Mucosa of stomach (tissue), 1 donor: ENCODE measurements around the gene GFOD2.

Experiments used
- H3K27me3 ChIP-seq: one replicate; pipeline ENCODE4 v1.7.0; 2013; ENCODE audit warnings: mild to moderate bottlenecking, low read length; ENCODE audit not compliant: control insufficient read depth, insufficient read depth
- H3K36me3 ChIP-seq: one replicate; pipeline ENCODE4 v1.7.0; 2013; ENCODE audit warnings: low read length; ENCODE audit not compliant: control insufficient read depth, insufficient read depth
- H3K4me1 ChIP-seq: one replicate; pipeline ENCODE4 v1.7.0; 2013; ENCODE audit warnings: mild to moderate bottlenecking, low read length; ENCODE audit not compliant: control insufficient read depth, insufficient read depth
- H3K4me3 ChIP-seq: one replicate; pipeline ENCODE4 v1.7.0; 2013; ENCODE audit warnings: low read length
- H3K9ac ChIP-seq: one replicate; pipeline ENCODE4 v1.7.0; 2013; ENCODE audit warnings: mild to moderate bottlenecking, low read length, moderate library complexity
- H3K9me3 ChIP-seq: one replicate; pipeline ENCODE4 v1.7.0; 2013; ENCODE audit warnings: mild to moderate bottlenecking, low read length, moderate library complexity; ENCODE audit not compliant: control insufficient read depth
- donor health status: Pancreatic carcinoma.

The GFOD2 gene

DNA sequence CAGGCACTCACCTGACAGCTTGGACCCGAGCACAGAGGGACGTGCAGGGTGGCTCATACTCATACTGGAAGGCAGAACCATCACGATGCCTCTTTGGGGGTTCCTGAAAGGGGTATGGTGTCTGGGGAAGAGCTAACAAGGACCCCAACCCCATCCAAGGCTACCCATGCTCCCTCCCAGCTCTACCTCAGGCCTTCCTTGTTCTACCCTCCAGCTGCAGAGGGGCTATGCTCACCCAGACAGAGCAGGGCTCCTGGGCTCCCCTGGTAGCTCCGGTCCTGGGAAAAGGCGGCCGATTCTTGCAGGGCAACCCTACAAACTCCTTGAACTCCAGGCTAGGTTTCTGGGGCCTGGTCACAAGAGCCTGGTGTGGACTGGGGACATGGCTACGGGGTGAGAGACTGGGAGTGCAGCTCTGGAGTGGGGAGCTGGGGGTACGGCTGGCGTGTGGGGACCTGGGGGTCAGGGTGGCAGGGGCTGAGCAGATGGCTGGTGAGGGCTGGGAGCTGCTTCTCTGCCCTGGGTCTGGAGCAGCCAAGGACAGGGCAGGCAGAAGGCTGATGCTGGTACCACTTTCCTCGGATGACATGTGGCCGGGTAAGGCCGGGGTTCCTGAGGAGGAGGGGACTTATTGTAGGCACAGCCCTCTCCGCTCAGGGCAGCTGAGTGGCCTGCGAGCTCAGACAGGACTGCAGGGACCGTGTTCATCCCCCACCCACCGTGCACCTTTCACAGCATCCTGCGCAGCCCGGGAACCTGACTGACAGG lies 61.2 kb downstream of the GFOD2 start:
- Histone ChIP-seq H3K36me3 (no peaks in the 10 kb centered on the region), H3K9ac (no peak overlapping the region)

GRCh38 chr16:67657017-67657608 lies 62.0 kb downstream of the GFOD2 start:
- peaks cover 20% of the 10 kb centered on the region for H3K4me1 ChIP-seq
- no peak overlapping the region for H3K9ac ChIP-seq
- no peaks in the 10 kb centered on the region for H3K36me3 ChIP-seq

More for the DNA sequence above, 61.2 kb downstream of the GFOD2 start:
- H3K4me3 ChIP-seq: no peak overlapping the region
- H3K4me1 ChIP-seq: peaks cover 20% of the 10 kb centered on the region
- H3K9me3 ChIP-seq: no peaks in the 10 kb centered on the region
- peaks cover 29% of the 10 kb centered on the region for H3K27me3 ChIP-seq

GRCh38 chr16:67656344-67657016 lies 62.6 kb downstream of the GFOD2 start:
- Histone ChIP-seq H3K9me3 (no peaks in the 10 kb centered on the region), H3K4me3 (no peak overlapping the region), H3K36me3 (no peaks in the 10 kb centered on the region), H3K27me3 (peaks cover 39% of the 10 kb centered on the region), H3K9ac (no peak overlapping the region), H3K4me1 (peaks cover 18% of the 10 kb centered on the region)

More at GRCh38 chr16:67657017-67657608, 62.0 kb downstream of the GFOD2 start:
- Histone ChIP-seq H3K9me3 (no peaks in the 10 kb centered on the region), H3K4me3 (no peak overlapping the region), H3K27me3 (peaks cover 33% of the 10 kb centered on the region)

DNA sequence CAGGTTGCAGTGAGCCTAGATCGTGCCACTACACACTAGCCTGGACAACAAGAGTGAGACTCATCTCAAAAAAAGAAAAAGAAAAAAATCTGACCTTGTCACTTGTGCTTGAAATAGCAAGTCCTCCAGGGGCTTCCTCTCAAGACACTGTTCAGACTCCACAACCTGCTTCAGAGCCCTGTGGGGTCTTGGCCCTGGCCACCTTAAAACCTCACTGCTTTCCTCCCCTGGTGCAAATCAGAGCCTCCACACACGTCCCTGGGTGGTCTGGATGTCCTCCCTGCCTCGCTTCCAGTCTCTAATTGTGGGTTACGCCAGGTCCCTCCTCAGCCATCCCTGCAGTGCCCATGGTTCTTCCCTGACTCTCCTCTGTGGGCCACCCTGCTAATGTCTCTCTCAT lies 63.8 kb downstream of the GFOD2 start:
- peaks cover 50% of the 10 kb centered on the region for H3K27me3 ChIP-seq
- no peak overlapping the region for H3K4me3 ChIP-seq
- H3K36me3 ChIP-seq: no peaks in the 10 kb centered on the region
- H3K9me3 ChIP-seq: no peaks in the 10 kb centered on the region
- no peak overlapping the region for H3K9ac ChIP-seq
- peaks cover 12% of the 10 kb centered on the region for H3K4me1 ChIP-seq

DNA sequence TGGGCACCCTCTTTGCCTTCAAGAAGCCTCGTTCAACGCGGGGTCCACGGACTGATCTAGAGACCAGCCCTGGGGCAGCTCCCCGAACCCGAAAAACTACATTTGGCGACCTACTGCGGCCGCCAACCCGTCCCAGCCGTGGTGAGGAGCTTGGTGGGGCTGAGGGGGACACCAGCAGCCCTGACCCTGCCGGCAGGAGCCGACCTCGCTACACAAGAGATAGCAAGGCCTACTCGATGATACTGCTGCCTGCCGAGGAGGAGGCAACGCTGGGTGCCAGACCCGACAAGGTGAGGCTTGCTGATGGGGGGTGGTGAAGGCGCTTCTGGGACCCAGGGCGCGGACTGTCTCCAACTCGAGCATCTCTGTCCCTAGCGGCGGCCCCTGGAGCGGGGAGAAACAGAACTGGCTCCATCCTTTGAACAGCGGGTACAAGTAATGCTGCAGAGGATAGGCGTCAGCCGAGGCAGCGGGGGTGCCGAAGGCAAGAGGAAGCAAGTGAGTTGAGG lies 64.7 kb downstream of the GFOD2 start:
- no peaks in the 10 kb centered on the region for H3K9me3 ChIP-seq
- no peak overlapping the region for H3K4me3 ChIP-seq
- peaks cover 59% of the 10 kb centered on the region for H3K27me3 ChIP-seq
- H3K4me1 ChIP-seq: peaks cover 13% of the 10 kb centered on the region
- H3K36me3 ChIP-seq: no peaks in the 10 kb centered on the region
- H3K9ac ChIP-seq: no peak overlapping the region

GRCh38 chr16:67653789-67654402 lies 65.2 kb downstream of the GFOD2 start:
- Histone ChIP-seq H3K9ac (no peak overlapping the region), H3K4me3 (no peak overlapping the region), H3K27me3 (peaks cover 65% of the 10 kb centered on the region), H3K9me3 (no peaks in the 10 kb centered on the region), H3K4me1 (peaks cover 13% of the 10 kb centered on the region), H3K36me3 (no peaks in the 10 kb centered on the region)

GRCh38 chr16:67653128-67653788 lies 65.9 kb downstream of the GFOD2 start:
- no peak overlapping the region for H3K9ac ChIP-seq
- H3K36me3 ChIP-seq: no peaks in the 10 kb centered on the region
- peaks cover 71% of the 10 kb centered on the region for H3K27me3 ChIP-seq

DNA sequence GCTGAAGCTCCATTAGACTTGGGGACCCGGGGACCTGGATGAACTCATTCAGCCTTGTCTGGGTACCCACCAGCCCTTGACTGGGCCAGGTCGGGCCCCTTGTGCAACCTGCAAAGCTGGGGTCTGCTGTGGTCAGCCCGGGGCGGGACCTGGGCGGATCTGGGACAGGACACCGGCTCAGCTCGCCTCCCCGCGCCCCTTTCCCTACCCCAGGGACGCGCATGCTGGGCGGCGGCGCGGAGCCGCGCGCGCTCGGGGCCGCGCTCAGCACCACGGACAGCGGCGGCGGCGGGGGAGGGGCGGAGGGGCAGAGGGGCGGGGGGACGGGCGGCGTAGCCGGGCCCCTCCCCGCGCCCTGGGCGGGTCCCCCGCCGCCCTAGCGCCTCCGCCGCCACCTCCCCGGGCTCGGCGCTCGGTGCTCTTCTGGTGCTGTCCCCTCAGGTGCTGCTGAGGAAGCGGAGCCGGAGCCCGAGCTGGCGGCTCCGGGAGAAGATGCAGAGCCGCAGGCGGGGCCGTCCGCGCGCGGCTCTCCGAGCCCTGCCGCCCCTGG lies 66.5 kb downstream of the GFOD2 start:
- Histone ChIP-seq H3K27me3 (peaks cover 78% of the 10 kb centered on the region), H3K9ac (no peak overlapping the region), H3K4me3 (no peak overlapping the region), H3K4me1 (peaks cover 17% of the 10 kb centered on the region), H3K9me3 (no peaks in the 10 kb centered on the region), H3K36me3 (no peaks in the 10 kb centered on the region)

More at GRCh38 chr16:67653128-67653788, 65.9 kb downstream of the GFOD2 start:
- Histone ChIP-seq H3K4me3 (no peak overlapping the region), H3K4me1 (peaks cover 15% of the 10 kb centered on the region), H3K9me3 (no peaks in the 10 kb centered on the region)

GRCh38 chr16:67651847-67652246 lies 67.3 kb downstream of the GFOD2 start:
- Histone ChIP-seq H3K9me3 (no peaks in the 10 kb centered on the region), H3K36me3 (no peaks in the 10 kb centered on the region), H3K4me1 (peaks cover 17% of the 10 kb centered on the region), H3K4me3 (no peak overlapping the region), H3K9ac (no peak overlapping the region), H3K27me3 (peaks cover 84% of the 10 kb centered on the region)

GRCh38 chr16:67651039-67651438 lies 68.1 kb downstream of the GFOD2 start:
- Histone ChIP-seq H3K4me1 (peaks cover 17% of the 10 kb centered on the region), H3K27me3 (peaks cover 91% of the 10 kb centered on the region), H3K9me3 (no peaks in the 10 kb centered on the region), H3K36me3 (no peaks in the 10 kb centered on the region), H3K9ac (no peak overlapping the region), H3K4me3 (no peak overlapping the region)

GRCh38 chr16:67650023-67650422 lies 69.1 kb downstream of the GFOD2 start:
- Histone ChIP-seq H3K4me3 (no peak overlapping the region), H3K9me3 (no peaks in the 10 kb centered on the region), H3K27me3 (peaks cover 93% of the 10 kb centered on the region), H3K4me1 (peaks cover 25% of the 10 kb centered on the region), H3K9ac (no peak overlapping the region), H3K36me3 (no peaks in the 10 kb centered on the region)
